ENCODE data around the gene ZFX. TPM values are rescaled to one million over a fixed set of nuclear protein-coding genes. Genes with fewer than 3 reads are reported as not detected.

The ZFX gene
- total RNA-seq, 6 experiments from 2014 or later = 28.1 to 34.0 (median 32.9) TPM

DNA sequence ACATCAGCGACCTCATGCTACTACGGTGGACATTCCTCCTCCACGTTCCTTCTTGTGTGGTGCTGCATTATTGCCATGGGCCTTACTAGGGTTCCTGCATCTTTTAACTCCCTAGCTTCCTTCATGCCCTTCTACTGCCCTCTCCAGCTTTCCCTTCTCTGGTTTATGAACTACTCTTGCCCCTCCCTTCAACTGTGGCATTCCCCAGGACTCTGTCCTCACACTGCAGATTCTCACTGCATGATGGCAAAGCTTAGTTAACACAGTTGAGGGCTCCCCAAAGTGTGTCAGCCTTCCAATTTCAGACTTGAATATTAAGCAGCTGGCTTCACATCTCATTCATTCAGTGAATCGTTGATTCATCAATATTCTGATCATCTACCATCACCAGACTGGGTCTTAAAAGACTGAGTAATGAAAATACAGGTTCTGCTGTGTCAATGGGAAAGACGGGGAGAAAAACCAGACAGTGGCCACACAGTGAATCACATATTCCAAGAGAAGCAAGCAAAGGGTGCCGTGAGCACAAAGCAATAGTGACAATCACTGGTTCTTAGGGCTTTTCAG lies 53.0 kb downstream of the ZFX start:
- TF ChIP-seq, protein P1, sequence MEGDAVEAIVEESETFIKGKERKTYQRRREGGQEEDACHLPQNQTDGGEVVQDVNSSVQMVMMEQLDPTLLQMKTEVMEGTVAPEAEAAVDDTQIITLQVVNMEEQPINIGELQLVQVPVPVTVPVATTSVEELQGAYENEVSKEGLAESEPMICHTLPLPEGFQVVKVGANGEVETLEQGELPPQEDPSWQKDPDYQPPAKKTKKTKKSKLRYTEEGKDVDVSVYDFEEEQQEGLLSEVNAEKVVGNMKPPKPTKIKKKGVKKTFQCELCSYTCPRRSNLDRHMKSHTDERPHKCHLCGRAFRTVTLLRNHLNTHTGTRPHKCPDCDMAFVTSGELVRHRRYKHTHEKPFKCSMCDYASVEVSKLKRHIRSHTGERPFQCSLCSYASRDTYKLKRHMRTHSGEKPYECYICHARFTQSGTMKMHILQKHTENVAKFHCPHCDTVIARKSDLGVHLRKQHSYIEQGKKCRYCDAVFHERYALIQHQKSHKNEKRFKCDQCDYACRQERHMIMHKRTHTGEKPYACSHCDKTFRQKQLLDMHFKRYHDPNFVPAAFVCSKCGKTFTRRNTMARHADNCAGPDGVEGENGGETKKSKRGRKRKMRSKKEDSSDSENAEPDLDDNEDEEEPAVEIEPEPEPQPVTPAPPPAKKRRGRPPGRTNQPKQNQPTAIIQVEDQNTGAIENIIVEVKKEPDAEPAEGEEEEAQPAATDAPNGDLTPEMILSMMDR (IDR thresholded peaks at IDR 0.05) = no peak
- Mint-ChIP-seq H3K4me1 (ENCODE audit: low read depth) (peaks cover 59% of the 10 kb centered on the region), H3K27ac (peak overlapping the region; percentile 47), H3K36me3 (ENCODE audit: low read depth) (peaks cover 23% of the 10 kb centered on the region), H3K4me3 (no peak overlapping the region), H3K9me3 (no peaks in the 10 kb centered on the region), H3K27me3 (ENCODE audit: insufficient read depth) (no peaks in the 10 kb centered on the region; the same call in 1 of the 2 replicates)
- DNase-seq = no peak

DNA sequence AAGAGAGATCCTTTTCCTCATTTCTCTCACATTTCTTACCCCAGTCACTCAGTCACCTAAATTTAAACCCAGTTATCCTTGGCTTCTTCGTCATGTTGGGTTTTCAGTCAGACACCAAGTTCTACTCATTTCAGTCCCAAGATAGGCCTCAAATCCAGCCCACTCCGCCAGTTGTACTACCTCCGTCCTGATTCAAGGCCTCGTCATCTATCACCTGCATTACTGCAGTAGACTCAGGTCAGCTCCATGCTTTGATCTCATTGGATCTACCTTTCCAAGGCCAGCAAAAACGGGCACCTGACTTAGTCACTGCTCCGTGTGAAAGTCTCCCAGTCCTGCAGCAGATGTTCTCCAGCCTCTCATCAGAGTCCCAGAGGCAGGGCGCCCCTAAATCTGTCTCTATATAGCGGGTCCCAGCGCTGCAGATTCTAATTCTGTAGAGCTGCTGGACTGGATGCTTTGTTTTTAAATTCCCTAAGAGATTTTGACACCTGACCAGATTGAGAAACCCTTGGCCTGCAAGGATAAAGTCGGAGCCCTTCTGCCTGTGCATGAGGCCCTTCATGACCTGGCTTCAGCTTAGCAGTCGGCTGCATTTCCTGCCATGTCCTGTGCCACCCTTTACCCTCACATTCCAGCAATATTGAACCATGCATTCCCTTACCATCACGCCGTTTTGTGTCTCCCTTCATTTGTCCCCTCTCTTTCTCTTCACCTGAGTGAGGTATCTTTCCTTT lies 53.7 kb downstream of the ZFX start:
- Mint-ChIP-seq H3K9me3 (no peaks in the 10 kb centered on the region), H3K4me1 (ENCODE audit: low read depth) (peaks cover 63% of the 10 kb centered on the region), H3K27me3 (ENCODE audit: insufficient read depth) (no peaks in the 10 kb centered on the region; the same call in 1 of the 2 replicates), H3K4me3 (0 out of 2 replicates have a peak overlapping the region, but pooled peaks have one; percentile 22), H3K36me3 (ENCODE audit: low read depth) (peaks cover 28% of the 10 kb centered on the region), H3K27ac (peak overlapping the region; percentile 56; the same call in 1 of the 2 replicates)
- no peak for DNase-seq
- TF ChIP-seq, protein P1 (IDR thresholded peaks at IDR 0.05) = no peak

DNA sequence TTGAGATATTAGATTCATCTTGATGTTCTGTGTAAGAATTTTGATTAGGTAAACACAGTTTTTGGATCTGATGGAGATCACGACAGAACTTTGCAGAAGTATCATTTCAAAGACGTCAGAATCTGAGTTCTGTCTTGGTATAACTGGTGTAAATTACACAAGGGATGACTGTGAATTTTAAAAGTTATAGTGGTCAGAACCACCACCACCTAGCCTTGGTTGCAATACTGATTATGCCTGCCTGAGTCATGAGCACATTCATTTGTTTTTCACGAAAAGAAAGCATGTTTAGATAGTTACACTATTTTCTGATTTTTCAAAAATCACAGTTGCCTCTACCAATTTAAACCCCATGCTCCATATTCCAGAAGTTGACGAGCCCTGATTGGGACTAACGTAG lies 54.8 kb downstream of the ZFX start:
- H3K36me3 Mint-ChIP-seq (ENCODE audit: low read depth) = peaks cover 22% of the 10 kb centered on the region
- H3K27me3 Mint-ChIP-seq (ENCODE audit: insufficient read depth) = no peaks in the 10 kb centered on the region
- H3K4me3 Mint-ChIP-seq = 0 out of 2 replicates have a peak overlapping the region, but pooled peaks have one; percentile 28
- H3K9me3 Mint-ChIP-seq = no peaks in the 10 kb centered on the region
- peak; percentile 1 for DNase-seq
- TF ChIP-seq, protein P1 (IDR thresholded peaks at IDR 0.05) = no peak
- peak overlapping the region; percentile 68 for H3K27ac Mint-ChIP-seq
- H3K4me1 Mint-ChIP-seq (ENCODE audit: low read depth) = peaks cover 58% of the 10 kb centered on the region

DNA sequence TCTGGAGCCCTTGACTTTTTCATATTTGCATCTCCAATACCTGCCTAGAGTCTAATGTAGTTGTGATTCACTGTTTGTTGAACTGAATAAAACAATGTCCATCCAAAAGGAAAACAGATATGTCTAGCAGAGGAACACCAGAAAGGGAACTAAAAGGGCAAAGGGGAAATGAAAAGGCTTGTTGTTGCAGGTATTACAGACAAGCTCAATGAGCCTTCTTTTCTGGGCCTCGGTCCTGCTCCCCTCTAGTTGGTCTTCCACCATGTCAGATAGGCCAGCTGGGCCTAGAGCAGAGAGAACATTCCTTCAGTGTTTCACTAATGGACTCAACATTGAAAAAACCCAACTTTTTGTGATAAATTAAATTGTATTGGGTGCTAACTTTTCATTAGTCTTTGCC lies 55.4 kb downstream of the ZFX start:
- Mint-ChIP-seq H3K36me3 (ENCODE audit: low read depth) (peaks cover 20% of the 10 kb centered on the region), H3K27ac (0 out of 2 replicates have a peak overlapping the region, but pooled peaks have one; percentile 68), H3K4me3 (no peak overlapping the region), H3K9me3 (no peaks in the 10 kb centered on the region), H3K27me3 (ENCODE audit: insufficient read depth) (no peaks in the 10 kb centered on the region), H3K4me1 (ENCODE audit: low read depth) (peaks cover 55% of the 10 kb centered on the region)
- TF ChIP-seq, protein P1 (IDR thresholded peaks at IDR 0.05) = no peak
- DNase-seq = no peak

DNA sequence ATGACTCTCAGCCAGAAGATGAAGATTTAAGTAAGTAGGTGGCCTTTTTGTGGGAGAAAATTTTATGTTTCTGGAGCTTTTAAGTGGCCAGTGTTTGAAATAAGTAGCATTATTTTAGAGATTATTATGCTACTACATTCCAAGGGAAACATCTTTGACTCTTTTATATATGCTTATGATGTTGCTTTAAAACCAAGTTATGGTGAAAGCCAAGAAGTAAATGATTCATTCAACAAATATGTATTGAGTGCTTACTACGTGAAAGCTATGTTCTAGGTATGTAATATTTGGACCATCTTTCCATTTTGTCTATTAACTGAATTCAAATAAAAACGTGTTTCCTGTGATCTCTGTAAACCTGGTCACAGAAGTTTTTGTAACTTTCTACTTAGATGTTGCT lies 58.3 kb downstream of the ZFX start:
- Mint-ChIP-seq H3K9me3 (no peaks in the 10 kb centered on the region), H3K4me3 (no peak overlapping the region), H3K27ac (peak overlapping the region; percentile 57; the same call in 1 of the 2 replicates), H3K27me3 (ENCODE audit: insufficient read depth) (no peaks in the 10 kb centered on the region; the same call in 1 of the 2 replicates), H3K4me1 (ENCODE audit: low read depth) (peaks cover 36% of the 10 kb centered on the region), H3K36me3 (ENCODE audit: low read depth) (peaks cover 17% of the 10 kb centered on the region)
- TF ChIP-seq, protein P1 (IDR thresholded peaks at IDR 0.05) = no peak
- peak; percentile 7 for DNase-seq
